Astrocyte (in vitro differentiated cells and primary cell): Measurements from ENCODE around the gene DMRTC1. TPM values are rescaled to one million over a fixed set of nuclear protein-coding genes. Genes with fewer than 3 reads are reported as not detected.
"Not testable (repeated sequence)": the region's sequence is repeated elsewhere in the genome, so short reads cannot be mapped to it uniquely, and the experiment has no call there.

ENCODE experiments used
- DNase-seq: peaks from one replicate; pipeline ENCODE4 v3.0.0-alpha.2; 2010; ENCODE audit warnings: low read depth
- FAIRE-seq: peaks from 2 replicates; lab custom pipeline; 2011; peaks lifted over from hg19 to GRCh38; lab: Jason Lieb, UNC
- H2AFZ ChIP-seq: 2 replicates; pipeline ENCODE4 v1.6.0; 2012; ENCODE audit warnings: low read depth, low read length, inconsistent platforms
- H3K27ac ChIP-seq: 2 replicates; pipeline ENCODE4 v1.5.1; 2011; ENCODE audit warnings: low read depth, low read length, inconsistent platforms
- H3K27me3 ChIP-seq: 2 replicates; pipeline ENCODE4 v1.6.0; 2011; ENCODE audit warnings: low read length, inconsistent platforms; ENCODE audit not compliant: insufficient read depth
- H3K36me3 ChIP-seq: 2 replicates; pipeline ENCODE4 v1.5.1; 2011; ENCODE audit warnings: low read length, inconsistent platforms; ENCODE audit not compliant: insufficient read depth
- H3K4me1 ChIP-seq: 2 replicates; pipeline ENCODE4 v1.5.1; 2011; ENCODE audit warnings: low read length, inconsistent platforms; ENCODE audit not compliant: insufficient read depth
- H3K4me2 ChIP-seq: 2 replicates; pipeline ENCODE4 v1.6.0; 2012; ENCODE audit warnings: low read length, inconsistent platforms
- H3K4me3 ChIP-seq: 2 replicates; pipeline ENCODE4 v1.5.1; 2011; ENCODE audit warnings: low read depth, mild to moderate bottlenecking, low read length, inconsistent platforms; ENCODE audit not compliant: insufficient read depth
- H3K79me2 ChIP-seq: 2 replicates; pipeline ENCODE4 v1.6.0; 2012; ENCODE audit warnings: mild to moderate bottlenecking, low read length, inconsistent platforms; ENCODE audit not compliant: insufficient read depth
- H3K9ac ChIP-seq: 2 replicates; pipeline ENCODE4 v1.6.0; 2012; ENCODE audit warnings: mild to moderate bottlenecking, low read length, inconsistent platforms
- H3K9me3 ChIP-seq: 2 replicates; pipeline ENCODE4 v1.5.1; 2012; ENCODE audit warnings: low read depth, mild to moderate bottlenecking, low read length, inconsistent platforms; ENCODE audit not compliant: insufficient read depth
- H4K20me1 ChIP-seq: 2 replicates; pipeline ENCODE4 v1.6.0; 2012; ENCODE audit warnings: low read length, inconsistent platforms; ENCODE audit not compliant: insufficient read depth
- H3K27ac Mint-ChIP-seq: one replicate; pipeline ENCODE4 v1.8.0; 2021; ENCODE audit warnings: mild to moderate bottlenecking, mixed read lengths; ENCODE audit not compliant: unreplicated experiment
- H3K27me3 Mint-ChIP-seq: one replicate; pipeline ENCODE4 v1.8.0; 2021; ENCODE audit warnings: low read depth, mixed read lengths; ENCODE audit not compliant: unreplicated experiment
- H3K36me3 Mint-ChIP-seq: one replicate; pipeline ENCODE4 v1.8.0; 2021; ENCODE audit warnings: low read depth, mixed read lengths; ENCODE audit not compliant: unreplicated experiment
- H3K4me1 Mint-ChIP-seq: one replicate; pipeline ENCODE4 v1.8.0; 2021; ENCODE audit warnings: low read depth, mixed read lengths; ENCODE audit not compliant: unreplicated experiment
- H3K4me3 Mint-ChIP-seq: one replicate; pipeline ENCODE4 v1.8.0; 2021; ENCODE audit warnings: mild to moderate bottlenecking, moderate library complexity, mixed read lengths; ENCODE audit not compliant: unreplicated experiment
- H3K9me3 Mint-ChIP-seq: one replicate; pipeline ENCODE4 v1.8.0; 2021; ENCODE audit warnings: mild to moderate bottlenecking, mixed read lengths; ENCODE audit not compliant: unreplicated experiment
- total RNA-seq: library from RNA; stranded (reverse); gene quantifications from 2 replicates; pipeline ENCODE4 v1.2.1, GENCODE V29; 2021

Gene DMRTC1
- total RNA-seq, 1 donor from 2014 or later: not detected

DNA sequence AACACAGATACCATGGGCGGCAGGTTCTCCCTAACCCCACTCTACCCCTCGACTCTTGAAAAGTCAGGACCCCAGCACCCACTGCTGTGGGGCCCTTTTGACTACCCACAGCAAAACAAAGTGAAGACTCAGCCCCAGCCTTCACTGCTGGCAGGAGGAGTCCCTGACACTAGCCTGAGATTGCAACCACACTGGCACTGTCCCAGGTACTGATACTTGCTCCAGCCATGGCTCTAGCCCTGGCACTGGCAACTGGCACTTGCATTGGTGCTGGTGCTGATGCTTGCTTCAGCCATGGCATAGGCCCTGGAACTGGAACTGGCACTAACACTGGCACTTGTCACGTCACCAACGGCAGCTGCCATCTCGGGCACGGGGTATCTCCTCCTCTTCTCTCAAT, 1.4 kb downstream of the DMRTC1 start:
- FAIRE-seq: peak; percentile 98
- not testable (repeated sequence) for H3K9me3 Mint-ChIP-seq, H3K36me3 Mint-ChIP-seq, H3K4me1 Mint-ChIP-seq, H3K4me2 ChIP-seq, H3K36me3 ChIP-seq, H3K27me3 Mint-ChIP-seq, H3K79me2 ChIP-seq, H3K9ac ChIP-seq, H3K27ac Mint-ChIP-seq, H2AFZ ChIP-seq, H4K20me1 ChIP-seq, H3K4me1 ChIP-seq, H3K9me3 ChIP-seq, H3K27me3 ChIP-seq, DNase-seq, H3K4me3 ChIP-seq, H3K4me3 Mint-ChIP-seq, H3K27ac ChIP-seq

DNA sequence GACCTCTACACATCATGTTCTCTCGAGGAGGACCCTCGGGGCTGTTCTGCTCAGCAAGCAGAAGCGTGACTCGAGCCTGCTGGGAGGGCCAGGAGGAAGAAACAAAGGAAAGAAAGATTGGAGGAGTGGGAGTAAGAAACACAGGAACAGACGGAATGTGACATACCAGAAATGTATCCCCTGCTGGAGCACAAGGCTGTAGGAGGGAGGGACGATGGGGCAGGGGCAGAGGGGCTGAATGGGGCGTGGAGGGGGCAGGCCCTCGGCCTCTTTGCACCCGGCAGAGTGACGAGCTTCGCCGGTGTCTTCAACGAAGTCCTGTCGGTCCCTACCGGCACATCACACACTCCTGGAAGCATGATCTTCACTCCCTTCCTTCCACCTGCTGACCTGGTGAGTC, 5.7 kb downstream of the DMRTC1 start, which contains the start of gene FAM236A:
Gene FAM236A (plus strand): TSS at position 301 of the 400 bp plus-strand sequence. CDS start 57 bp downstream, at position 358.
- not testable (repeated sequence) for H3K9me3 ChIP-seq, DNase-seq, H3K27ac ChIP-seq, H3K79me2 ChIP-seq, H3K9ac ChIP-seq, FAIRE-seq, H3K27me3 ChIP-seq, H3K4me3 Mint-ChIP-seq, H3K4me3 ChIP-seq, H3K9me3 Mint-ChIP-seq, H3K36me3 Mint-ChIP-seq, H3K36me3 ChIP-seq, H3K27ac Mint-ChIP-seq, H3K27me3 Mint-ChIP-seq, H3K4me2 ChIP-seq, H4K20me1 ChIP-seq, H2AFZ ChIP-seq, H3K4me1 Mint-ChIP-seq, H3K4me1 ChIP-seq

DNA sequence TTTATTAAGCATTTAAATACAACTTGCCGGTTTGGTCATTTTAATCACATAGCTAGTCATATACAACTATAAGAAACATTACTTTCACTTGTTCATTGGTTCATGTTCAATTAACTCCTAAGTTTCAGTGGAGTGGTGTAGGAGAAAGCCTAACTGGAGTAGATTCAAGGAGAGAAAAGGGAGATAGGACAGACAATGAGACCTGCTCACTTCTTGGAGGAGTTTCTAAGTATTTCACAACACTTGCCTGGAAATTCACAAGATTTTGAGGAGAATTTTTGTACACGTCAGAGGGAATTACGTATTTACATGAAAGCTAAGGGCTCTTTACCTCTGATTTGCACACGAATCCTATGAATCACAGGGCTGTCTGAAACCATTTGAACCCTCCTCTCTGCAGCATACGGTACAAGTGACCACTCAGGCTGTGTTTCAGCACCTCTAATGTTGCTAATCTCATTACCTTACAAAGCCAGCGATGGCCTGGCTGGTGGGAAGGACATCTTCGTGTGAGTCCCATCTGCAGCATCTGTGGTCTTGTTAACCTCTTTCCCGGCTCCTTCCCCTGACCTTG, 6.7 kb downstream of the DMRTC1 start:
- not testable (repeated sequence) for H3K4me3 ChIP-seq, H3K79me2 ChIP-seq, H3K9me3 Mint-ChIP-seq, H3K27ac Mint-ChIP-seq, H2AFZ ChIP-seq, H3K27me3 ChIP-seq, H3K9ac ChIP-seq, H3K36me3 ChIP-seq, H3K36me3 Mint-ChIP-seq, DNase-seq, H4K20me1 ChIP-seq, H3K4me2 ChIP-seq, H3K27ac ChIP-seq, H3K4me3 Mint-ChIP-seq, H3K27me3 Mint-ChIP-seq, H3K9me3 ChIP-seq, H3K4me1 ChIP-seq, H3K4me1 Mint-ChIP-seq
- FAIRE-seq: peak; percentile 100

DNA sequence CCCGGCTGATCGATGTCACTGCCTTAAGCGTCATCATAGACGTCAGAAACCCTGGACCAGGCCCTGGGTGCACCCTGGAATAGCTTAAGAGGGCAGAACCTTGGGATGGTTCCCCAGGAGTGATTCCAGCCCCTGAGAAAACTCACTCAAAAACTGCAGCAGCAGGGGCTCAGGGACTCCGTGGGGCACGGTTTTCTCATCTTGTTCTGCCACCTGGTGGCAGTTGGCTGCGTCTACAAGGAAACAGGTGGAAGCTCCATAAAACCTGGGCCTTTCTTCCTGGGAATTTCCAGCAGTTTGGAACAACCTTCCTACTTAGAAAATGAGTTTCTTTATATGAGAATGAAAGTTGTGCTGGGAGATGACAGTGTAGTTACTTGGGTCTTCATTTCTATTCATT, 7.2 kb downstream of the DMRTC1 start:
- not testable (repeated sequence) for H3K4me1 Mint-ChIP-seq, H3K36me3 ChIP-seq, H3K27me3 Mint-ChIP-seq, H3K79me2 ChIP-seq, H3K9ac ChIP-seq, DNase-seq, H3K27ac ChIP-seq, H3K4me3 Mint-ChIP-seq, H3K36me3 Mint-ChIP-seq, H3K4me2 ChIP-seq, H3K9me3 ChIP-seq, H3K4me1 ChIP-seq, H4K20me1 ChIP-seq, H3K27me3 ChIP-seq, H3K9me3 Mint-ChIP-seq, H3K4me3 ChIP-seq, H3K27ac Mint-ChIP-seq, H2AFZ ChIP-seq
- FAIRE-seq: peak; percentile 99

DNA sequence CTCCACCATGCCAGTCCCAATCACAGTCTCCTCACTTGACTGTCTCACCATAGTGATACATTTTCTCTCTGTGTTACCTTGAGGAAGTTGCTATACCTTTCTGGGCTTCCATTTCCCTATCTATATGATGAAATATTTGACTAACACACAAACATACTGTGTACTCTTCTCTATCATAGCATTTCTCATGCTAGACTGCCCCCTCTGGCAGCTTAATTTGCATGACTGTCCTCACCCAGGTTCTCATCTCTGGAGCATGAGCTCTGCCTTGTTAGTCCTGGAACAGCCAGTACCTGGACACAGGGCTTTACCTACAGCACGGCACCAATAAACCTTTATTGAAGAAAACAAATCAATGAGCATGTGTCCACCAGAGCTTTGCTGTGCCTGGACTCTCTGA, 11.4 kb downstream of the DMRTC1 start:
- not testable (repeated sequence) for H3K9me3 ChIP-seq, H2AFZ ChIP-seq, H3K4me1 ChIP-seq, H3K36me3 ChIP-seq, H3K27me3 ChIP-seq, H3K4me2 ChIP-seq, H3K79me2 ChIP-seq, DNase-seq, H3K4me1 Mint-ChIP-seq, H3K9me3 Mint-ChIP-seq, H3K27ac Mint-ChIP-seq, H3K4me3 Mint-ChIP-seq, H3K4me3 ChIP-seq, H3K27ac ChIP-seq, H4K20me1 ChIP-seq, H3K36me3 Mint-ChIP-seq, H3K27me3 Mint-ChIP-seq, FAIRE-seq, H3K9ac ChIP-seq

DNA sequence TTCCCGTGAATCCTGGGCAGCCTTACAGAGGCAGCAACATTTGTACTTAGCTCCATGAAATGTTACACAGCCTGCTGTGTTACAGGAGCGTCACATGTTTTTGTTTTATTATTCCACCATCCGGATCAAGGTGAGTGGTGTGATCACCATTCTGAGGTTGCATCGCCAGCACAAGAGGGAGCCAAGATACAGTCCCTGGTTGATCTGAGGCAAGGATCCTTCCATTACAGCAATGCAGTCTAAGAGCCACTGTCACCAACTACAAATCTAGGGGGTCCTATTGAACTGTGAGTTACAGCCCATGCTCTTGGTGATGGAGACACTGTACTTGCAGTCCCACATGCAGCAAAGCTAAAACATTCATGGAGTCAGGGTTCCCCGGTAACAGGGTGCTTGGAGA, 27.5 kb downstream of the DMRTC1 start:
- H2AFZ ChIP-seq, H3K27ac Mint-ChIP-seq, H3K9ac ChIP-seq, H3K4me3 ChIP-seq, H3K4me1 ChIP-seq, H3K4me1 Mint-ChIP-seq, FAIRE-seq, H3K9me3 Mint-ChIP-seq, H3K36me3 ChIP-seq, H3K9me3 ChIP-seq, H3K79me2 ChIP-seq, H3K27ac ChIP-seq, H3K27me3 Mint-ChIP-seq, H4K20me1 ChIP-seq, H3K27me3 ChIP-seq, H3K4me3 Mint-ChIP-seq, H3K4me2 ChIP-seq, DNase-seq, H3K36me3 Mint-ChIP-seq: not testable (repeated sequence)
